Measurements from ENCODE around the gene TMEM150C. TPM values are rescaled to one million over a fixed set of nuclear protein-coding genes. Genes with fewer than 3 reads are reported as not detected.

Gene TMEM150C
- total RNA-seq, 6 donors from 2014 or later, result 2.7 to 6.8 (median 4.9) TPM

GRCh38 chr4:82522472-82522871 is 39.3 kb downstream of the TMEM150C start:
- no peak overlapping the region for H3K27ac ChIP-seq
- H3K4me1 ChIP-seq, result no peaks in the 10 kb centered on the region
- ATAC-seq (ENCODE audit: low FRiP score in 2 of 2), result no peak
- no peaks in the 10 kb centered on the region for H3K27me3 ChIP-seq
- no peaks in the 10 kb centered on the region for H3K9me3 ChIP-seq
- WGBS, 2 donors, result 95% methylated on average over 4 of the region's 4 CpGs
- no peak overlapping the region for H3K4me3 ChIP-seq
- no peaks in the 10 kb centered on the region for H3K36me3 ChIP-seq
- TF ChIP-seq POLR2A (IDR thresholded peaks at IDR 0.05) (no peak), POLR2AphosphoS5 (IDR thresholded peaks at IDR 0.05) (no peak), EP300 (IDR thresholded peaks at IDR 0.05) (no peak)
- TF ChIP-seq, protein P1, sequence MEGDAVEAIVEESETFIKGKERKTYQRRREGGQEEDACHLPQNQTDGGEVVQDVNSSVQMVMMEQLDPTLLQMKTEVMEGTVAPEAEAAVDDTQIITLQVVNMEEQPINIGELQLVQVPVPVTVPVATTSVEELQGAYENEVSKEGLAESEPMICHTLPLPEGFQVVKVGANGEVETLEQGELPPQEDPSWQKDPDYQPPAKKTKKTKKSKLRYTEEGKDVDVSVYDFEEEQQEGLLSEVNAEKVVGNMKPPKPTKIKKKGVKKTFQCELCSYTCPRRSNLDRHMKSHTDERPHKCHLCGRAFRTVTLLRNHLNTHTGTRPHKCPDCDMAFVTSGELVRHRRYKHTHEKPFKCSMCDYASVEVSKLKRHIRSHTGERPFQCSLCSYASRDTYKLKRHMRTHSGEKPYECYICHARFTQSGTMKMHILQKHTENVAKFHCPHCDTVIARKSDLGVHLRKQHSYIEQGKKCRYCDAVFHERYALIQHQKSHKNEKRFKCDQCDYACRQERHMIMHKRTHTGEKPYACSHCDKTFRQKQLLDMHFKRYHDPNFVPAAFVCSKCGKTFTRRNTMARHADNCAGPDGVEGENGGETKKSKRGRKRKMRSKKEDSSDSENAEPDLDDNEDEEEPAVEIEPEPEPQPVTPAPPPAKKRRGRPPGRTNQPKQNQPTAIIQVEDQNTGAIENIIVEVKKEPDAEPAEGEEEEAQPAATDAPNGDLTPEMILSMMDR (IDR thresholded peaks at IDR 0.05), result no peak
- no peak for DNase-seq

DNA sequence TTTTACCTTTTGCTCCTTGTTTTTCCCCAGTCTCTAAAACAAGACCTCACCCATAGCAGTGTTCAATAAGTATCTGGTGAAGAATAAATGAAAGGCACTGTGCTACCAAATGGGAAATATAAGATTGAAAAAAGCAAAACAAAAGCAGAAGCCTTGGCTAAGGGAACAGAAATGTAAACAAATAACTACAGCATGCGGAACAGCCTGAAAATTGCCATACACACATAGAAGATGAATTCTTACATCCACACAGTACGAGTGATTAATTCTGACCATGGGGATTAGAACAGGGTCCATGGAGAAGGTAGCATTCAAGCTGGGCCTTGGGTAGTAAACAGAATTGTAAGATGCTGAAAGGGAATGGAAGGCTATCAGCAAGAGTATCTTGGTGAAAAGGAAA is 40.5 kb downstream of the TMEM150C start:
- TF ChIP-seq, protein P1 (IDR thresholded peaks at IDR 0.05), result no peak
- TF ChIP-seq POLR2AphosphoS5 (IDR thresholded peaks at IDR 0.05) (no peak), EP300 (IDR thresholded peaks at IDR 0.05) (no peak), POLR2A (IDR thresholded peaks at IDR 0.05) (no peak)
- DNase-seq (no peak), ATAC-seq (ENCODE audit: low FRiP score in 2 of 2) (no peak)
- Histone ChIP-seq H3K9me3 (no peaks in the 10 kb centered on the region), H3K27ac (no peak overlapping the region), H3K4me3 (no peak overlapping the region), H3K27me3 (no peaks in the 10 kb centered on the region), H3K4me1 (no peaks in the 10 kb centered on the region), H3K36me3 (no peaks in the 10 kb centered on the region)
- WGBS, 2 donors, result 38 to 83% methylated on average over 2 of the region's 2 CpGs

- no peak overlapping the region for H3K4me3 ChIP-seq
- no peak for DNase-seq
- 67 to 72% methylated on average over 2 of the region's 2 CpGs for WGBS, 2 donors
- TF ChIP-seq EP300 (IDR thresholded peaks at IDR 0.05), result no peak
- TF ChIP-seq, protein P1 (IDR thresholded peaks at IDR 0.05), result no peak
- TF ChIP-seq POLR2A (IDR thresholded peaks at IDR 0.05), result no peak
- no peak for TF ChIP-seq POLR2AphosphoS5 (IDR thresholded peaks at IDR 0.05)
- no peaks in the 10 kb centered on the region for H3K27me3 ChIP-seq
- no peaks in the 10 kb centered on the region for H3K9me3 ChIP-seq
- ATAC-seq (ENCODE audit: low FRiP score in 2 of 2), result no peak
- no peaks in the 10 kb centered on the region for H3K36me3 ChIP-seq
- no peaks in the 10 kb centered on the region for H3K4me1 ChIP-seq
- H3K27ac ChIP-seq, result no peak overlapping the region
These were observed 42.0 kb downstream of the TMEM150C start for GRCh38 chr4:82519776-82520175.

GRCh38 chr4:82519072-82519471 is 42.7 kb downstream of the TMEM150C start:
- Histone ChIP-seq H3K4me3 (no peak overlapping the region), H3K27me3 (no peaks in the 10 kb centered on the region), H3K9me3 (no peaks in the 10 kb centered on the region), H3K4me1 (no peaks in the 10 kb centered on the region), H3K36me3 (no peaks in the 10 kb centered on the region), H3K27ac (no peak overlapping the region)
- TF ChIP-seq, protein P1 (IDR thresholded peaks at IDR 0.05), result no peak
- TF ChIP-seq POLR2A (IDR thresholded peaks at IDR 0.05), result no peak
- no peak for TF ChIP-seq POLR2AphosphoS5 (IDR thresholded peaks at IDR 0.05)
- TF ChIP-seq EP300 (IDR thresholded peaks at IDR 0.05), result no peak
- 81 to 82% methylated on average over 3 of the region's 3 CpGs for whole genome bisulfite sequencing, 2 donors
- DNase-seq (no peak), ATAC-seq (ENCODE audit: low FRiP score in 2 of 2) (no peak)

DNA sequence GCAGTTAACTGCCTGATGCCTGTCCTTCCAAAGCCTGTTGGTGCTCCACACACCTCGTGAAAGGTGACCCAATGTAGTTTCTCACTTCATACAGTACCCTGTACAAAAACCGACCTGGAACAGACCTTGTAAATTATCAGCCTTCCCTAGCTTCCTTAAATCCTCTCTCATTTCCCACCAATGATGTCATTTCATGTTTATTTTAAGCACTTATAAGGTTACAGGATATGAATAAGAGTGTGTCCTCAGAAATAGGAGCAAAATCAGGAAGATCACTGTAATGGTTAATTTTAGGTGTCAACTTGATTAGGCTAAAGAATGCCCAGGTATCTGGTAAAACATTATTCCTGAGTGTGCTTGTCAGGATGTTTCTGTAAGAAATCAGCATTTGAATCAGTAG is 44.7 kb downstream of the TMEM150C start:
- ATAC-seq (ENCODE audit: low FRiP score in 2 of 2), result no peak
- TF ChIP-seq, protein P1 (IDR thresholded peaks at IDR 0.05), result no peak
- TF ChIP-seq POLR2AphosphoS5 (IDR thresholded peaks at IDR 0.05), result no peak
- no peak for TF ChIP-seq EP300 (IDR thresholded peaks at IDR 0.05)
- TF ChIP-seq POLR2A (IDR thresholded peaks at IDR 0.05), result no peak
- DNase-seq, result no peak
- Histone ChIP-seq H3K4me1 (no peaks in the 10 kb centered on the region), H3K27me3 (no peaks in the 10 kb centered on the region), H3K27ac (no peak overlapping the region), H3K36me3 (no peaks in the 10 kb centered on the region), H3K4me3 (no peak overlapping the region), H3K9me3 (no peaks in the 10 kb centered on the region)
- 41 to 44% methylated on average over 2 of the region's 2 CpGs for WGBS, 2 donors
